KBM-7 (cell line): Measurements from ENCODE around the gene OR11G2.
A peak's percentile ranks its signal among the peaks of the same experiment; 100 is the strongest.
"Not testable (repeated sequence)": the region's sequence is repeated elsewhere in the genome, so short reads cannot be mapped to it uniquely, and the experiment has no call there.

Source experiments
- DNase-seq: peaks from one replicate; pipeline ENCODE4 v3.0.0-alpha.2; 2015
- in situ Hi-C: fragments of 300-500 bp; cut with MboI; formaldehyde crosslinking; loops from 2 replicates; pipeline ENCODE4 v1.14.3; 2020; ENCODE audit warnings: low sequenced_read_pairs, low pct_unique_long_range_greater_than_20kb, mixed read lengths

The OR11G2 gene

DNA sequence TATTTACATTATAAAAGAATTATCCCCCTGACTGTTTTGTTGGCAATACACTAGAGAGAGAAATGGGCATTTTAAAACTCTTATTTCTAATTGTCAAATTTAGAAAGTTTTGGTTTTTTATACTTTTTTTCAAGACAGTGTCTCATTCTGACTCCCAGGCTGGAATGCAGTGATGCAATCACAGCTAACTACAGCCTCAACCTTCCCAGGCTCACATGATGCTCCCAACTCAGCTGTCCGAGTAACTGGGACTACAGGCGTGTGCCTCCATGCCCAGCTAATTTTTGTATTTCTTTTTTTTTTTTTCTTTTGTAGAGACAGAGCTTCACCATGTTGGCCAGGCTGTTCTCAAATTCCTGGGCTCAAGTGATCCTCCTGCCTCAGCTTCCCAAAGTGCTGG is 24.5 kb downstream of the OR11G2 start:
- DNase-seq: no peak
- in situ Hi-C loops: no loop called here

DNA sequence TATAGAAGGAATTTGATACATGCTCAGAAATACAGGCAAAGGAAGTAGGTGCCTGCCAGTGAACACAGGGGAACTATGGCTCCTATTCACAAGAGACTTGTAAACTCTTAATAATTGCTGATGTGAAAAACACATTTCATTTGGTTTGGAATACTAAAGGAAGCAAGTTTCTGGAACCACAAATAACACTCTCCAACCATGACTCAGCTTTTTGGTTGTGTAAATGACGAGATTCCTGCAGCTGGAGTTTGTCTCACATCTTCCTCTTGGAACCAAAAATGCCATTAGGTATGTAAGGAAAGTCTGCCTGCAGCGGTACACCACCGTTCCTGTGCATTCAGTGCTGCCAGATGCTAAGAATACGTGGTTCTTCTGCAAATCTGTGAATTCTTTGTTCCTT is 28.3 kb downstream of the OR11G2 start:
- in situ Hi-C loops: no loop called here
- DNase-seq: no peak

DNA sequence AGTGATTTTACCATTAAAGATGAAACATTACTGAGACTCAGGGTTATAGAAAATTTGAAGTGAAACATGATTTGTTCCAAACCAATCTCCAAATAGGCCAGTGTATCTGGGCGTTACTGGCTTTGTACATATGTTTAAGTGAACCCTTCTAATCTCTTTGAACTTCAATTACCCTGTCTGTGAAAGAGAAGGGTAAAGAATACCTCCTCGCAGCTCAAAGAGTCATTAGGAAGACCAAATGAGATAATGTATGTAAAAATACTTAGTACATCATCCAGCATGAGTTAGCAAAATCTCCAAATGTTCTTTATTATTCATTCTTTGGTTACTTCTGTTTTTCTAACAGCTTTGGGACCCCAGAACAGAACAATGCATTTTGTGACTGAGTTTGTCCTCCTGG is 32.7 kb downstream of the OR11G2 start, which contains the start of gene OR11H6:
Gene OR11H6, plus strand, starts transcription at position 301 of the 400 bp plus-strand sequence. Its CDS starts 0 bp downstream, at position 301.
- in situ Hi-C loops: no loop called here
- no peak for DNase-seq

DNA sequence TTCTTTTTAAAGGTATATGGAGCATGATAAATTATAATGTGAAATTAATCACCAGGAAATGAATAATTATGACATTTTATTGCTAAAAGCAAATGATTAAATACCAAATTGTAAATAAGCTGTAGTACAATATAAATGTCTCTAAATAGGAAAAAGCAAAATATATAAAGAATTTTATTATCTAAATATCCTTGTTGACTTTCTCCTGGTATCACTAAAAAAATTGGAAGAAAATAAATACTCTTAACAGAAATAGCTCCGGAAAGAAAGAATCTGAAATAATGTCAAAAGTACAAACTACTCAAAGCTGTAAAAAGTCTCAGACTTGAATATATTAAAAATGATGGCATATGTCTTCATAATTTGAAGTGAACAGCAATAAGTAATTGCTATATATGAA is 38.0 kb downstream of the OR11G2 start, which contains the start of gene OR11H7:
Gene OR11H7, plus strand, starts transcription at position 301 of the 400 bp plus-strand sequence.
- in situ Hi-C loops: no loop called here
- no peak for DNase-seq

DNA sequence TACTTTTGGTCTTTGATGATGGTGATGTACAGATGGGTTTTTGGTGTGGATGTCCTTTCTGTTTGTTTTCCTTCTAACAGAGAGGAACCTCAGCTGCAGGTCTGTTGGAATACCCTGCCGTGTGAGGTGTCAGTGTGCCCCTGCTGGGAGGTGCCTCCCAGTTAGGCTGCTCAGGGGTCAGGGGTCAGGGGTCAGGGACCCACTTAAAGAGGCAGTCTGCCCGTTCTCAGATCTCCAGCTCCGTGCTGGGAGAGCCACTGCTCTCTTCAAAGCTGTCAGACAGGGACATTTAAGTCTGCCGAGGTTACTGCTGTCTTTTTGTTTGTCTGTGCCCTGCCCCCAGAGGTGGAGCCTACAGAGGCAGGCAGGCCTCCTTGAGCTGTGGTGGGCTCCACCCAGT is 44.7 kb downstream of the OR11G2 start:
- in situ Hi-C loops: not testable (repeated sequence)

DNA sequence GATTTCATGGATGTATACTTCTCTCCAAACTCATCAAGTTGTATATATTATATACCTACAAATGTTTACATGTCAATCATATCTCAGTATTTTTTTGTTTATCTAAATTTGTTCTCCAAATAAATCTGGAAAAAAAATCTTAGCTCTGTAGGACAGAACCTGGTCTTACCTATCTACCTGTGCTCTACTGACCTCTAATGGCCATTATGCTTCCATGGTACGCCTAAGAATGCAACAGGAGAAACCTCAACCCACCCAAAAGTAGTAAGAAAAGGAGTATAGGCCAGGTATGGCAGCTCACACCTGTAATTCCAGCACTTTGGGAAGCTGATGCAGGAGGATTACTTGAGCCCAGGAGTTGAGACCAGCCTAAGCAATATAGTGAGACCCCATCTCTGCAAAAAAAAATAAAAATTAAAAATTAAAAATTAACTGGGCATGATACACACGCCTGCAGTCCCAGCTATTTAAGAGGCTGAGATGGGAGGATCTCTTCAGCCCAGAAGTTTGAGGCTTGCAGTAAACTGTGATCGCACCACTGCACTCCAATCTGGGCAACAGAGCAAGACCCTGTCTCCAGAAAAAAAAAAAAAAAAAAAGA is 57.0 kb downstream of the OR11G2 start:
- in situ Hi-C loops: no loop called here
- peak; percentile 8 for DNase-seq

More for the DNA sequence above, 44.7 kb downstream of the OR11G2 start:
- DNase-seq: not testable (repeated sequence)
